Measurements from ENCODE around the gene GEMIN2.
"Not testable (repeated sequence)": the region's sequence is repeated elsewhere in the genome, so short reads cannot be mapped to it uniquely, and the experiment has no call there.

The GEMIN2 gene

GRCh38 chr14:39179042-39179441 lies 64.9 kb downstream of the GEMIN2 start:
- no peak for DNase-seq

- DNase-seq = no peak
These were observed 66.4 kb downstream of the GEMIN2 start for GRCh38 chr14:39180553-39180952.

- DNase-seq = no peak
These were observed 67.0 kb downstream of the GEMIN2 start for GRCh38 chr14:39181026-39181692.

DNA sequence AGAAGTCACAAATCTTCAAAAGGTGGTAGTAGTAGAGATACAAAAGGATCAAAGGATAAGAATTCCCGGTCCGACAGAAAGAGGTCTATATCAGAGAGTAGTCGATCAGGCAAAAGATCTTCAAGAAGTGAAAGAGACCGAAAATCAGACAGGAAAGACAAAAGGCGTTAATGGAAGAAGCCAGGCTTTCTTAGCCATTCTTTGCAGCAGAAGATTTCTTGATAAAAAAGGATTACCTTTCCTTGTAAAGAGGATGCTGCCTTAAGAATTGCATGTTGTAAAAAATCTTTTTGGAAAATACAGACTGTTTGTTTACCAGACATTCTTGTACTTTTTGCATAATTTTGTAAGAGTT lies 67.5 kb downstream of the GEMIN2 start:
- no peak for DNase-seq

DNA sequence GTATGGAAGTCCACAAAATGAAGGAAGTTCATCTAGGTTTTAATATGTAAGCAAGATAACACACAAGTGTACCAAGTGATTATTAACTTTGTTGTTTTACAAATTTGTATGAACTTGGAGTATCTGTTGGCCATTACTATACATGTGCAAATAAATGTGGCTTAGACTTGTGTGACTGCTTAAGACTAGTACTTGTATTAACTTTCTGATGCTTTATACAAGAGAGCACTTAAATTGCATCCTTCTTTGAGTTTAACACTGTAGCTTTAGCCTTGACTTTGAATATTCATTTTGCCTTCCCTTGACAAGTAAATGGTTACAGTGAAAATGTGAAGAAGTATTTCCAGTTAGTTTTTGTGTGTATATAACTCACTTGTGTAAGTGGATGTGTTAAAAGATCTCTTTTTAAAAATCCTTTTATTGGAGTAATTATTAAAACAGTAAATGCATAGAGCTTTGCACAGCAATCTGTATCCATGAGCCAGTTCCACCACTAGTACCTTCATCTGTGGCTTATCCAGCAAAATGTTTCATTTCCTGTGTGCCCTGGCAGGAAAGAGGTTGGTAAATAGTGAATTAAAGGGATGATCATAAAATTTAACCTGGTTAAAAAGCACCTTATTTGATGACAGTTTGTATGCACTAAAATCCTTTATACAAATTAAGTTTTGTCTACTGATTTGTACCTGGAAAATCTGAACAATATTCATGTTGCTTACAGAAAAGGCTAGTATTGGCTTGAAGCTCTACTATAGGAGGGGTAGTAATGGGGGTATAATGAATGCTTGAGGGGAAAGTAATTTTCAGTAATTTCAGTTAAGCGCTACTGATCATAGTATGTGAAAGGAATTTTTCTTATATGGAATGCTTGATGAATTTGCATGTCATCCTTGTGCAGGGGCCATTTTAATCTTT lies 68.9 kb downstream of the GEMIN2 start:
- no peak for DNase-seq

GRCh38 chr14:39183685-39184003 lies 69.5 kb downstream of the GEMIN2 start:
- not testable (repeated sequence) for DNase-seq

DNA sequence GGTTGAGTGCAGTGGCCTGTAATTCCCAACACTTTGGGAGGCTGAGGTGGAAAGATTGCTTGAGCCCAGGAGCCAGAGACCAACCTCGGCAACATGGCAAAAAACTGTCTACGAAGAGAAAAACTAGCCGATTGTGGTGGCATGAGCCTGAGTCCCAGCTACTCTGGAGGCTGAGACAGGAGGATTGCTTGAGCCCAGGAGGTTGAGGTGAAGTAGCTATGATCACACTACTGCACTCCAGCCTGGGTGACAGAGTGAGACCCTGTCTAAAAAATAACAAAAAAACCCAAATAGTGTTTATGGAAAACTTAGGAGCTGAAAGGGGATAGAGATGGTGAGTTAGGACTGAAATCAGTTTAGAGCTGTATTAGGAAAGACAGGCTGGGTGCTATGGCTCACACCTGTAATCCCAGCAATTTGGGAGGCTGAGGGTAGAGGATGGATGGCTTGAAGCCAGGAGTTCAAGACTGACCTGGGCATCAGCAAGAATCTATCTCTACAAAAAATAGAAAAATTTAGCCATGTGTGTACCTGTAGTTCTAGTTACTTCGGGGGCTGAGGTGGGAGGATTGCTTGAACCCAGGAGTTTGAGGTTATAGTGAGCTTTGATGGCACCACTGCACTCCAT lies 70.6 kb downstream of the GEMIN2 start:
- DNase-seq = no peak

- DNase-seq = no peak
These were observed 71.3 kb downstream of the GEMIN2 start for GRCh38 chr14:39185256-39186049.

Measured in NCI-H1048 (cell line).